OCI-LY7 (cell line): ENCODE measurements around the gene HGFAC. TPM values are rescaled to one million over a fixed set of nuclear protein-coding genes. Genes with fewer than 3 reads are reported as not detected.

Experiments
- BruUV-seq: library from RNA; stranded (reverse); fragments of 400-500 nt; replicated peaks from 2 replicates; lab custom pipeline; 2021; lab: Mats Ljungman, UMichigan
- CTCF ChIA-PET: fragments of 300-600 bp; sonication (Branson Sonifier 250); formaldehyde crosslinking; loops from one replicate; lab custom pipeline; 2022; ENCODE audit warnings: antibody characterized with exemption; ENCODE audit not compliant: unreplicated experiment; lab: Charles Lee
- POLR2A ChIA-PET: fragments of 300-600 bp; sonication (Branson Sonifier 250); formaldehyde crosslinking; loops from one replicate; lab custom pipeline; 2022; ENCODE audit warnings: antibody characterized with exemption; lab: Charles Lee
- DNase-seq: peaks from one replicate; pipeline ENCODE4 v3.0.0-alpha.2; 2015; ENCODE audit warnings: low spot score
- H2AFZ ChIP-seq: fragments of 200-600 bp; sonication (generic), shearing (Covaris generic); 2 replicates; pipeline ENCODE4 v1.6.1; 2014; ENCODE audit warnings: mild to moderate bottlenecking, antibody characterized with exemption, low read length, moderate library complexity
- H3K27ac ChIP-seq: fragments of 200-600 bp; sonication (generic); 2 replicates; pipeline ENCODE4 v1.5.1; 2014; ENCODE audit warnings: mixed run types, low read depth, mild to moderate bottlenecking, moderate library complexity, low read length, inconsistent platforms; ENCODE audit not compliant: poor library complexity, severe bottlenecking
- H3K36me3 ChIP-seq: fragments of 200-600 bp; sonication (generic); 2 replicates; pipeline ENCODE4 v1.6.1; 2014; ENCODE audit warnings: mild to moderate bottlenecking, antibody characterized with exemption, low read length, moderate library complexity, mixed read lengths; ENCODE audit not compliant: insufficient read depth
- H3K4me1 ChIP-seq: fragments of 200-600 bp; sonication (generic); 2 replicates; pipeline ENCODE4 v1.5.1; 2014; ENCODE audit warnings: mild to moderate bottlenecking, low read length; ENCODE audit not compliant: insufficient read depth, poor library complexity, severe bottlenecking
- H3K4me2 ChIP-seq: fragments of 200-600 bp; sonication (generic); 2 replicates; pipeline ENCODE4 v1.6.1; 2014; ENCODE audit warnings: mild to moderate bottlenecking, low read length
- H3K4me3 ChIP-seq: fragments of 200-600 bp; sonication (generic); 2 replicates; pipeline ENCODE4 v1.5.1; 2014; ENCODE audit warnings: mild to moderate bottlenecking, low read depth, low read length; ENCODE audit not compliant: poor library complexity, severe bottlenecking
- H3K79me2 ChIP-seq: fragments of 200-600 bp; sonication (generic); 2 replicates; pipeline ENCODE4 v1.6.1; 2016; ENCODE audit warnings: low read depth, mild to moderate bottlenecking, low read length, moderate library complexity, mixed read lengths; ENCODE audit not compliant: insufficient read depth
- H3K9me2 ChIP-seq: fragments of 200-600 bp; sonication (generic); 2 replicates; pipeline ENCODE4 v1.6.1; 2016; ENCODE audit warnings: mild to moderate bottlenecking, low read length, mixed read lengths; ENCODE audit not compliant: insufficient read depth
- H3K9me3 ChIP-seq: fragments of 200-600 bp; sonication (generic); 2 replicates; pipeline ENCODE4 v1.6.1; 2014; ENCODE audit warnings: mild to moderate bottlenecking, mixed run types, low read length, mixed read lengths
- H4K20me1 ChIP-seq: fragments of 200-600 bp; sonication (generic); 2 replicates; pipeline ENCODE4 v1.6.1; 2014; ENCODE audit warnings: mild to moderate bottlenecking, antibody characterized with exemption, low read length, moderate library complexity, mixed read lengths; ENCODE audit not compliant: insufficient read depth
- CTCF ChIP-seq: fragments of 200-600 bp; sonication (generic); conservative IDR thresholded peaks from 2 replicates; pipeline ENCODE4 v1.5.1; 2014; ENCODE audit warnings: mild to moderate bottlenecking, antibody characterized with exemption, low read length, moderate library complexity, mixed read lengths
- EZH2phosphoT487 ChIP-seq: fragments of 200-600 bp; sonication (generic); IDR thresholded peaks from 2 replicates; pipeline ENCODE4 v1.6.1; 2018; ENCODE audit warnings: low read depth, borderline replicate concordance, mild to moderate bottlenecking, mixed run types, antibody characterized with exemption, low read length, moderate library complexity, mixed read lengths
- intact Hi-C: fragments of 100-400 bp; cut with micrococcal nuclease; formaldehyde crosslinking; loops from one replicate; pipeline ENCODE4 v1.10.0; 2022; ENCODE audit not compliant: unreplicated experiment
- total RNA-seq, 2 experiments: library from RNA; depleted of rRNA in 1 of 2; stranded (reverse); fragments of >200 nt in 1 of 2; shearing (Covaris generic) in 1 of 2; gene quantifications; 2 replicates each; pipeline ENCODE4 v1.2.3, GENCODE V29; 2014 to 2022

Gene HGFAC
- total RNA-seq, 2 experiments from 2014 or later, result not detected

DNA sequence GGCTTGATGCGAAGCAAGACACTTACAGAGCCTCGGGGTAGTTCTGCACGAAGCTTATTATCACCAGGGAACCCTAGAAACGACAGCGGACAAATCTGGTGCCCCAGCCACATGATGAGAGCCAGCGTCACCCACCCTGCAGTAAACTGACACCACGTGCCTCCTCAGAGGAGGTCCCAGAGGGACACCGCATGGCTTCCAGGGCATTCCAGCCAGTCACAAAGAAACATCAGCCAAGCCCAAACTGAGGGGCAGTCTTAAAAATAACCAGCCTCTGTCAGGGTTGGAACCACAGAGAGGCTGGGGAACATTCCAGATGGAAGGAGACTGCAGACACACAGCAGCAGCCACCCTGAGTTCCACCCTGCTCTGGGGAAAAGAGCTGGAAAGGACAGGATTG, 36.6 kb upstream of the HGFAC start:
- no peak overlapping the region for H3K4me3 ChIP-seq
- H3K4me2 ChIP-seq, result no peak overlapping the region
- H4K20me1 ChIP-seq, result no peaks in the 10 kb centered on the region
- no peak for DNase-seq
- H3K9me2 ChIP-seq, result no peaks in the 10 kb centered on the region
- no peaks in the 10 kb centered on the region for H3K36me3 ChIP-seq
- H3K9me3 ChIP-seq, result no peaks in the 10 kb centered on the region
- no TSS peak for BruUV-seq
- H3K79me2 ChIP-seq, result no peaks in the 10 kb centered on the region
- ChIA-PET POLR2A (no interaction called here), CTCF (no interaction called here)
- H2AFZ ChIP-seq, result no peak overlapping the region
- TF ChIP-seq EZH2phosphoT487, result no peak
- no peak for TF ChIP-seq CTCF
- no peaks in the 10 kb centered on the region for H3K4me1 ChIP-seq
- intact Hi-C loops, result no loop called here
- H3K27ac ChIP-seq, result no peak overlapping the region

DNA sequence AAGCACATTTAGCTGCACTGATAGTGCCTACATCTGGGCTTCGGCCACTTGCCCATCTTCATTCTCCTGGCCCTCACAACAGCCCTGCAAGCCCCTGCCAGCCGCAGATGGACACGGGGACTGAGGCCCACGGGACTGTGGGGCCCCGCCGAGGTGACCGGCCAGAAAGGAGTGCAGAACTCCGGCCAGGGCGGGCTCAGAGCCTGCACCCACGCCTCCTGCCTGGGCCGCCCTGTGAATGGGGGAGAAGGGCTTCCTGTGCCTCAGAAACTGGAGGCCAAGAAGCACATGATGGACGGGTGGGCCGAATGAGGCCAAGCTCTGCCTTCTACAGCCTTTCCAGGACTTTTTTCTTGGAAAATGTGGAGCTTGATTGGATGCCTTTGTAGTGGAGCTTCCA, 35.7 kb upstream of the HGFAC start:
- H3K4me3 ChIP-seq, result no peak overlapping the region
- H4K20me1 ChIP-seq, result no peaks in the 10 kb centered on the region
- no peak for TF ChIP-seq CTCF
- no peak for TF ChIP-seq EZH2phosphoT487
- intact Hi-C loops, result no loop called here
- H2AFZ ChIP-seq, result no peak overlapping the region
- no peaks in the 10 kb centered on the region for H3K9me2 ChIP-seq
- POLR2A ChIA-PET, result no interaction called here
- CTCF ChIA-PET, result no interaction called here
- H3K79me2 ChIP-seq, result no peaks in the 10 kb centered on the region
- BruUV-seq, result no TSS peak
- H3K4me1 ChIP-seq, result no peaks in the 10 kb centered on the region
- DNase-seq, result no peak
- H3K9me3 ChIP-seq, result no peaks in the 10 kb centered on the region
- no peak overlapping the region for H3K4me2 ChIP-seq
- no peaks in the 10 kb centered on the region for H3K36me3 ChIP-seq
- no peak overlapping the region for H3K27ac ChIP-seq

DNA sequence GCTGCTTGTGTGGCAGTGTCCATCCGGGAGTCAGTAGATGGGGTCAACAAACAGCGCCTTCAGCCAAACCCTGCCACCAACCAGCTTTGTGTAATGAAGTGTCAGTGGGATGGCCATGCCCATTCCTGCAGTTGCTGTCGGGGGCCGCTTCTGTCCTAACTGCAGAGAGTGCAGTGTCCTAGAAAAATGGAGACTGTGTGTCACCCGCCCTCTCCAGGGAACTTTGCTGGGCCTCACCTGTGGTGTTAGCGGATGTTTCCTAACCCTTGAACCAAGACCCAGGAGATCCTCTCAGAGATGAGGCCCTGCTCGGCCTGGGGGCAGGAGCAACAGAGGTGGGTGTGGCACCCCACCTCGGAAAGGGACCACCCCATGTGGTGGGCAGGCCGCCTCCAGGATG, 35.3 kb upstream of the HGFAC start:
- TF ChIP-seq CTCF, result no peak
- no peak for TF ChIP-seq EZH2phosphoT487
- H4K20me1 ChIP-seq, result no peaks in the 10 kb centered on the region
- H3K4me2 ChIP-seq, result no peak overlapping the region
- H3K4me1 ChIP-seq, result no peaks in the 10 kb centered on the region
- no peak for DNase-seq
- no peaks in the 10 kb centered on the region for H3K9me3 ChIP-seq
- ChIA-PET CTCF (no interaction called here), POLR2A (no interaction called here)
- no peaks in the 10 kb centered on the region for H3K9me2 ChIP-seq
- H3K4me3 ChIP-seq, result no peak overlapping the region
- H3K79me2 ChIP-seq, result no peaks in the 10 kb centered on the region
- no peaks in the 10 kb centered on the region for H3K36me3 ChIP-seq
- no peak overlapping the region for H3K27ac ChIP-seq
- intact Hi-C loops, result no loop called here
- BruUV-seq, result no TSS peak
- H2AFZ ChIP-seq, result no peak overlapping the region
